IPS-18a (cell line): ENCODE results near the gene DENR.
"Not testable (repeated sequence)": the region's sequence is repeated elsewhere in the genome, so short reads cannot be mapped to it uniquely, and the experiment has no call there.

ENCODE experiments used
- H3K27ac ChIP-seq: one replicate; pipeline ENCODE4 v1.5.1; 2013; ENCODE audit warnings: low read length
- H3K27me3 ChIP-seq: one replicate; pipeline ENCODE4 v1.6.1; 2013; ENCODE audit warnings: mild to moderate bottlenecking, low read length; ENCODE audit not compliant: control insufficient read depth, insufficient read depth
- H3K36me3 ChIP-seq: one replicate; pipeline ENCODE4 v1.6.1; 2013; ENCODE audit warnings: low read depth, low read length; ENCODE audit not compliant: control insufficient read depth
- H3K4me1 ChIP-seq: one replicate; pipeline ENCODE4 v1.6.1; 2013; ENCODE audit warnings: low read depth, low read length; ENCODE audit not compliant: control insufficient read depth
- H3K4me3 ChIP-seq: one replicate; pipeline ENCODE4 v1.5.1; 2013; ENCODE audit warnings: low read length
- H3K9ac ChIP-seq: one replicate; pipeline ENCODE4 v1.6.1; 2013; ENCODE audit warnings: mild to moderate bottlenecking, low read length, moderate library complexity
- H3K9me3 ChIP-seq: one replicate; pipeline ENCODE4 v1.6.1; 2013; ENCODE audit warnings: low read depth, low read length; ENCODE audit not compliant: control insufficient read depth

The DENR gene

GRCh38 chr12:122795807-122796206, 43.2 kb downstream of the DENR start:
- Histone ChIP-seq H3K4me1 (no peaks in the 10 kb centered on the region), H3K36me3 (no peaks in the 10 kb centered on the region), H3K27me3 (no peaks in the 10 kb centered on the region), H3K27ac (no peak overlapping the region), H3K9me3 (no peaks in the 10 kb centered on the region), H3K4me3 (no peak overlapping the region), H3K9ac (no peak overlapping the region)

- Histone ChIP-seq H3K4me1 (no peaks in the 10 kb centered on the region), H3K9ac (no peak overlapping the region), H3K4me3 (no peak overlapping the region), H3K27me3 (no peaks in the 10 kb centered on the region), H3K27ac (no peak overlapping the region), H3K9me3 (no peaks in the 10 kb centered on the region), H3K36me3 (no peaks in the 10 kb centered on the region)
These were observed 47.1 kb downstream of the DENR start for GRCh38 chr12:122799641-122800243.

- H3K4me3 ChIP-seq: no peak overlapping the region
- H3K4me1 ChIP-seq: no peaks in the 10 kb centered on the region
- H3K9me3 ChIP-seq: no peaks in the 10 kb centered on the region
- no peak overlapping the region for H3K27ac ChIP-seq
- no peak overlapping the region for H3K9ac ChIP-seq
- H3K36me3 ChIP-seq: no peaks in the 10 kb centered on the region
- H3K27me3 ChIP-seq: no peaks in the 10 kb centered on the region
These were observed 51.3 kb downstream of the DENR start for GRCh38 chr12:122803937-122804336.

- not testable (repeated sequence) for H3K4me3 ChIP-seq, H3K9me3 ChIP-seq, H3K9ac ChIP-seq, H3K36me3 ChIP-seq, H3K4me1 ChIP-seq, H3K27ac ChIP-seq, H3K27me3 ChIP-seq
These were observed 52.3 kb downstream of the DENR start for GRCh38 chr12:122804957-122805356.

- H3K36me3 ChIP-seq: no peaks in the 10 kb centered on the region
- H3K4me3 ChIP-seq: no peak overlapping the region
- no peaks in the 10 kb centered on the region for H3K27me3 ChIP-seq
- no peaks in the 10 kb centered on the region for H3K9me3 ChIP-seq
- H3K9ac ChIP-seq: no peak overlapping the region
- no peaks in the 10 kb centered on the region for H3K4me1 ChIP-seq
- no peak overlapping the region for H3K27ac ChIP-seq
These were observed 55.0 kb downstream of the DENR start for GRCh38 chr12:122807651-122808050.

GRCh38 chr12:122811777-122812176, 59.2 kb downstream of the DENR start:
- Histone ChIP-seq H3K27ac (no peak overlapping the region), H3K36me3 (no peaks in the 10 kb centered on the region)

GRCh38 chr12:122813310-122813713, 60.7 kb downstream of the DENR start:
- H3K27me3 ChIP-seq: no peaks in the 10 kb centered on the region
- no peak overlapping the region for H3K27ac ChIP-seq
- H3K4me1 ChIP-seq: no peaks in the 10 kb centered on the region
- H3K4me3 ChIP-seq: no peak overlapping the region
- H3K9ac ChIP-seq: no peak overlapping the region
- H3K9me3 ChIP-seq: no peaks in the 10 kb centered on the region
- no peaks in the 10 kb centered on the region for H3K36me3 ChIP-seq

More at GRCh38 chr12:122811777-122812176, 59.2 kb downstream of the DENR start:
- Histone ChIP-seq H3K9me3 (no peaks in the 10 kb centered on the region), H3K4me3 (no peak overlapping the region), H3K9ac (no peak overlapping the region), H3K27me3 (no peaks in the 10 kb centered on the region), H3K4me1 (no peaks in the 10 kb centered on the region)

GRCh38 chr12:122819209-122819785, 66.7 kb downstream of the DENR start:
- no peak overlapping the region for H3K9ac ChIP-seq
- H3K4me3 ChIP-seq: no peak overlapping the region
- no peaks in the 10 kb centered on the region for H3K27me3 ChIP-seq
- no peaks in the 10 kb centered on the region for H3K9me3 ChIP-seq
- H3K4me1 ChIP-seq: no peaks in the 10 kb centered on the region
- H3K27ac ChIP-seq: no peak overlapping the region
- H3K36me3 ChIP-seq: no peaks in the 10 kb centered on the region

- H3K27me3 ChIP-seq: no peaks in the 10 kb centered on the region
- H3K4me1 ChIP-seq: no peaks in the 10 kb centered on the region
- no peaks in the 10 kb centered on the region for H3K36me3 ChIP-seq
- no peak overlapping the region for H3K27ac ChIP-seq
- no peak overlapping the region for H3K9ac ChIP-seq
- no peak overlapping the region for H3K4me3 ChIP-seq
- H3K9me3 ChIP-seq: no peaks in the 10 kb centered on the region
These were observed 67.5 kb downstream of the DENR start for GRCh38 chr12:122820138-122820537.
